ENCODE measurements around the gene RAVER2. TPM values are rescaled to one million over a fixed set of nuclear protein-coding genes. Genes with fewer than 3 reads are reported as not detected.

RAVER2 gene
- total RNA-seq, 1 experiment from 2014 or later = 20.3 TPM

DNA sequence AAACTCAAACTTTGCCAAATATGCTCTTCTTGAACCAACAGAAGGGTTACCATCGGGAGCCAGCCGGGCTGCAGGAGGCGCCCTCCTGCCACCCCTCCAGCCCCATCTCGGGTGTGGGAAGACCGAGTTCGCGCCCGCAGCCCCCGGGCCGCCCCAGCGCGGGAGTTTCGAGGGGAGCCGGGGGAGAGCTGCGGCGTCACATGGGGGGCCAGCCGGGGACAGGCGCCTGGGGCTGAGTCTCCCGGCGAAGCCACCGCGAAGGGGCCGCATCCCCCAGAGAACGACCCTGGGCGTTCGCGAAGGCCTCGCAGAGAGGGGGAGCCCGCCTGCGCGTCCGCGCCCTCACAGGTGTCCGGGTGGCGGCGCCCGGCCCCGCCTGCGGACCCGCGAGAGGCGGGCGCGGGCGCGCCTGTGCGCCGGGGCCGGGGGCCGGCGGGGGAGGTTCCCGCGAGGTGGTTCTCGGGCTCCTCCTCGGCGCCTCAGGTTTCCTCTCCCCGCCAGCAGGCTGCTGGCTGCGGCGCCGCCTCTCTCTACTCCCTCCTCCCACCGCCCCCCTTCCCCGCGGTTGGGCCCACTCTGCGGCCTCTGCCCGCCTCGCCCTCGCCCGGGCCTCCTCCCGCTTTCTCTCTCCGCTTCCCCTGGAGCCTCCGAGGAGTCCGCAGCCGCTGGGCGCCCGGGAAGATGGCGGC lies at the start of gene RAVER2 (continued):
- TF ChIP-seq SMAD3 (CRISPR knock-in tag; IDR thresholded peaks at IDR 0.05; ENCODE audit: borderline replicate concordance) = no peak
- TF ChIP-seq ZNF317 (CRISPR knock-in tag; IDR thresholded peaks at IDR 0.05; ENCODE audit: borderline replicate concordance, low read depth) = no peak
- no peak; the same call in 1 of the 2 replicates for TF ChIP-seq SP1 (CRISPR knock-in tag; conservative IDR thresholded peaks at IDR 0.05)
- TF ChIP-seq, protein P1, sequence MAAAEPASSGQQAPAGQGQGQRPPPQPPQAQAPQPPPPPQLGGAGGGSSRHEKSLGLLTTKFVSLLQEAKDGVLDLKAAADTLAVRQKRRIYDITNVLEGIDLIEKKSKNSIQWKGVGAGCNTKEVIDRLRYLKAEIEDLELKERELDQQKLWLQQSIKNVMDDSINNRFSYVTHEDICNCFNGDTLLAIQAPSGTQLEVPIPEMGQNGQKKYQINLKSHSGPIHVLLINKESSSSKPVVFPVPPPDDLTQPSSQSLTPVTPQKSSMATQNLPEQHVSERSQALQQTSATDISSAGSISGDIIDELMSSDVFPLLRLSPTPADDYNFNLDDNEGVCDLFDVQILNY (CRISPR knock-in tag; IDR thresholded peaks at IDR 0.05) = peak; percentile 73; the same call in 1 of the 2 replicates

DNA sequence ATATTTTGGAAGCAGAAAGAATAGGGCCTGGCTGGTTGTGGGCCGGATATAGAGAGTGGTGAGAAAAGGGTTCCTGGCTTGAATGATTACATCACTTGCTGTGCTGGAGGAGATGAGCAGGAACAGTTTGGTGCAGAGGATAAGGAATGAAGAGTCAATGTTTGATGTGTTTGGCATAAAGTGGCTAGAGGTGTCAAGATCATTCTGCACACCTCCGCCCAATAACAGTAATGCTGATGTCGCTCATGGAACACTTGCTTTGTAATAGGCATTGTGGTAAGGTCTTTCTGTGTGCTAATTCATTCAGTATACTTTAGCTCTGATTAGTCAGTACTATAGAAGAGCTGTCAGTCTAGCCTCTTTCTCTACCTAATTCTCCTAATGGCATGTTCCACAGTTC lies 48.0 kb upstream of the RAVER2 start:
- Mint-ChIP-seq H3K27ac (no peak overlapping the region), H3K27me3 (ENCODE audit: low read depth) (no peaks in the 10 kb centered on the region; the same call in 1 of the 2 replicates)
- CTCF ChIA-PET = interaction anchor here (0.8 kb wide), 1 partner anchor 445 kb away, joined by 3 read pairs; no protein-coding TSS in a partner anchor

DNA sequence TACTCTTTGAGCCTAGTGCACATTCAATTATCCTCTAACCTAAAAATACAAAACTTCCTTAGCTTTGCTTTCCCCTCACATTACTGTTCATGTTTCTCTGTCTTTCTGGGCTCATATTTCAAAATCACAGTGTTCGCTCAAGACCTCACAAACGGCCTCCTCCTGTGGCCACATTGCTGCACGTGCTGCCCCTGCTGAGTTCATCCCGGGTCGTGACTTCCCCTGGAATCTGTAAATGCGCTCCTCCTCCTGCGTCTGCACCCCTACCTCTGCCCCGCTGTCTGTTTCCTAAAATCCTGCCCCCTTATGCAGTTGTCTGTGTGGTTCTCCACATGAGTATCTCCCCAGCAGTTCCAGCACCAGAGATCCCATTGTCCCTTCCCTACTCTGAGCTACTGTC lies 45.5 kb upstream of the RAVER2 start:
- Mint-ChIP-seq H3K27me3 (ENCODE audit: low read depth) (no peaks in the 10 kb centered on the region; the same call in 1 of the 2 replicates), H3K4me3 (no peak overlapping the region), H3K9me3 (peaks cover 6% of the 10 kb centered on the region), H3K4me1 (peaks cover 11% of the 10 kb centered on the region), H3K27ac (no peak overlapping the region), H3K36me3 (no peaks in the 10 kb centered on the region)
- POLR2A ChIA-PET = interaction anchor here (0.7 kb wide), 1 partner anchor 125 kb away, joined by 4 read pairs; no protein-coding TSS in a partner anchor
- CTCF ChIA-PET = no interaction called here
- DNase-seq (ENCODE audit: low spot score) (no peak), ATAC-seq (peak; percentile 55)
- TF ChIP-seq, protein P2, sequence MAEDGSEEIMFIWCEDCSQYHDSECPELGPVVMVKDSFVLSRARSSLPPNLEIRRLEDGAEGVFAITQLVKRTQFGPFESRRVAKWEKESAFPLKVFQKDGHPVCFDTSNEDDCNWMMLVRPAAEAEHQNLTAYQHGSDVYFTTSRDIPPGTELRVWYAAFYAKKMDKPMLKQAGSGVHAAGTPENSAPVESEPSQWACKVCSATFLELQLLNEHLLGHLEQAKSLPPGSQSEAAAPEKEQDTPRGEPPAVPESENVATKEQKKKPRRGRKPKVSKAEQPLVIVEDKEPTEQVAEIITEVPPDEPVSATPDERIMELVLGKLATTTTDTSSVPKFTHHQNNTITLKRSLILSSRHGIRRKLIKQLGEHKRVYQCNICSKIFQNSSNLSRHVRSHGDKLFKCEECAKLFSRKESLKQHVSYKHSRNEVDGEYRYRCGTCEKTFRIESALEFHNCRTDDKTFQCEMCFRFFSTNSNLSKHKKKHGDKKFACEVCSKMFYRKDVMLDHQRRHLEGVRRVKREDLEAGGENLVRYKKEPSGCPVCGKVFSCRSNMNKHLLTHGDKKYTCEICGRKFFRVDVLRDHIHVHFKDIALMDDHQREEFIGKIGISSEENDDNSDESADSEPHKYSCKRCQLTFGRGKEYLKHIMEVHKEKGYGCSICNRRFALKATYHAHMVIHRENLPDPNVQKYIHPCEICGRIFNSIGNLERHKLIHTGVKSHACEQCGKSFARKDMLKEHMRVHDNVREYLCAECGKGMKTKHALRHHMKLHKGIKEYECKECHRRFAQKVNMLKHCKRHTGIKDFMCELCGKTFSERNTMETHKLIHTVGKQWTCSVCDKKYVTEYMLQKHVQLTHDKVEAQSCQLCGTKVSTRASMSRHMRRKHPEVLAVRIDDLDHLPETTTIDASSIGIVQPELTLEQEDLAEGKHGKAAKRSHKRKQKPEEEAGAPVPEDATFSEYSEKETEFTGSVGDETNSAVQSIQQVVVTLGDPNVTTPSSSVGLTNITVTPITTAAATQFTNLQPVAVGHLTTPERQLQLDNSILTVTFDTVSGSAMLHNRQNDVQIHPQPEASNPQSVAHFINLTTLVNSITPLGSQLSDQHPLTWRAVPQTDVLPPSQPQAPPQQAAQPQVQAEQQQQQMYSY (CRISPR knock-in tag; IDR thresholded peaks at IDR 0.05) = no peak

More for the DNA sequence above, 48.0 kb upstream of the RAVER2 start:
- Mint-ChIP-seq H3K4me1 (peaks cover 11% of the 10 kb centered on the region), H3K4me3 (no peak overlapping the region), H3K36me3 (peaks cover 6% of the 10 kb centered on the region), H3K9me3 (no peaks in the 10 kb centered on the region)
- POLR2A ChIA-PET = no interaction called here
- ATAC-seq = no peak
- TF ChIP-seq ZBTB21 (CRISPR knock-in tag; IDR thresholded peaks at IDR 0.05; ENCODE audit: borderline replicate concordance) (no peak), CREB1 (CRISPR knock-in tag; IDR thresholded peaks at IDR 0.05) (no peak)
- TF ChIP-seq, protein P3, sequence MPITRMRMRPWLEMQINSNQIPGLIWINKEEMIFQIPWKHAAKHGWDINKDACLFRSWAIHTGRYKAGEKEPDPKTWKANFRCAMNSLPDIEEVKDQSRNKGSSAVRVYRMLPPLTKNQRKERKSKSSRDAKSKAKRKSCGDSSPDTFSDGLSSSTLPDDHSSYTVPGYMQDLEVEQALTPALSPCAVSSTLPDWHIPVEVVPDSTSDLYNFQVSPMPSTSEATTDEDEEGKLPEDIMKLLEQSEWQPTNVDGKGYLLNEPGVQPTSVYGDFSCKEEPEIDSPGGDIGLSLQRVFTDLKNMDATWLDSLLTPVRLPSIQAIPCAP (CRISPR knock-in tag; IDR thresholded peaks at IDR 0.05) = no peak
- DNase-seq (ENCODE audit: low spot score) = no peak

DNA sequence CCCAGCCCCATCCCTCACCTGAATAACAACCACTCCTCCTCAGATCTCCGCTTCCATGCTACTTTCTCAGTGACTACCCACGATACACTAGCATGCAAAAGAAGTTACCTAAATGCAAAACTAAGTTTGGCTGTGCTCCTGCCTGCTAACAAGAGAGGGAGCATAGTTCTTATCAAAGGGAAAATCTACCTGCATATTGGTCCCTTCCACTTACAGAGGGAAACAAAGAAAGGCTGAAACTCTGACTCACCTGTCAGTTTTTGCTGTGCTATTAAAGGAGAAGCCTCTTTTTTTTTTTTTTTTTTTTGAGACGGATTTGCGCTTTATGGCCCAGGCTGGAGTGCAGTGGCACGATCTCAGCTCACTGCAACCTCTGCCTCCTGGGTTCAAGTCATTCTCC lies 43.8 kb upstream of the RAVER2 start:
- peak; percentile 29; the same call in 1 of the 2 replicates for ATAC-seq
- no peaks in the 10 kb centered on the region for H3K36me3 Mint-ChIP-seq
- TF ChIP-seq ETV6 (CRISPR knock-in tag; IDR thresholded peaks at IDR 0.05) (no peak), PRRX2 (CRISPR knock-in tag; IDR thresholded peaks at IDR 0.05) (no peak), ZNF138 (CRISPR knock-in tag; conservative IDR thresholded peaks at IDR 0.05) (no peak), ELF4 (CRISPR knock-in tag; IDR thresholded peaks at IDR 0.05; ENCODE audit: low read depth) (no peak), CBFB (CRISPR knock-in tag; IDR thresholded peaks at IDR 0.05; ENCODE audit: low read depth) (no peak), GTF2I (CRISPR knock-in tag; conservative IDR thresholded peaks at IDR 0.05) (no peak), FOXK1 (CRISPR knock-in tag; IDR thresholded peaks at IDR 0.05) (no peak)
- TF ChIP-seq, protein P4, sequence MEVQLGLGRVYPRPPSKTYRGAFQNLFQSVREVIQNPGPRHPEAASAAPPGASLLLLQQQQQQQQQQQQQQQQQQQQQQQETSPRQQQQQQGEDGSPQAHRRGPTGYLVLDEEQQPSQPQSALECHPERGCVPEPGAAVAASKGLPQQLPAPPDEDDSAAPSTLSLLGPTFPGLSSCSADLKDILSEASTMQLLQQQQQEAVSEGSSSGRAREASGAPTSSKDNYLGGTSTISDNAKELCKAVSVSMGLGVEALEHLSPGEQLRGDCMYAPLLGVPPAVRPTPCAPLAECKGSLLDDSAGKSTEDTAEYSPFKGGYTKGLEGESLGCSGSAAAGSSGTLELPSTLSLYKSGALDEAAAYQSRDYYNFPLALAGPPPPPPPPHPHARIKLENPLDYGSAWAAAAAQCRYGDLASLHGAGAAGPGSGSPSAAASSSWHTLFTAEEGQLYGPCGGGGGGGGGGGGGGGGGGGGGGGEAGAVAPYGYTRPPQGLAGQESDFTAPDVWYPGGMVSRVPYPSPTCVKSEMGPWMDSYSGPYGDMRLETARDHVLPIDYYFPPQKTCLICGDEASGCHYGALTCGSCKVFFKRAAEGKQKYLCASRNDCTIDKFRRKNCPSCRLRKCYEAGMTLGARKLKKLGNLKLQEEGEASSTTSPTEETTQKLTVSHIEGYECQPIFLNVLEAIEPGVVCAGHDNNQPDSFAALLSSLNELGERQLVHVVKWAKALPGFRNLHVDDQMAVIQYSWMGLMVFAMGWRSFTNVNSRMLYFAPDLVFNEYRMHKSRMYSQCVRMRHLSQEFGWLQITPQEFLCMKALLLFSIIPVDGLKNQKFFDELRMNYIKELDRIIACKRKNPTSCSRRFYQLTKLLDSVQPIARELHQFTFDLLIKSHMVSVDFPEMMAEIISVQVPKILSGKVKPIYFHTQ (CRISPR knock-in tag; IDR thresholded peaks at IDR 0.05) = no peak
- TF ChIP-seq, protein P5, sequence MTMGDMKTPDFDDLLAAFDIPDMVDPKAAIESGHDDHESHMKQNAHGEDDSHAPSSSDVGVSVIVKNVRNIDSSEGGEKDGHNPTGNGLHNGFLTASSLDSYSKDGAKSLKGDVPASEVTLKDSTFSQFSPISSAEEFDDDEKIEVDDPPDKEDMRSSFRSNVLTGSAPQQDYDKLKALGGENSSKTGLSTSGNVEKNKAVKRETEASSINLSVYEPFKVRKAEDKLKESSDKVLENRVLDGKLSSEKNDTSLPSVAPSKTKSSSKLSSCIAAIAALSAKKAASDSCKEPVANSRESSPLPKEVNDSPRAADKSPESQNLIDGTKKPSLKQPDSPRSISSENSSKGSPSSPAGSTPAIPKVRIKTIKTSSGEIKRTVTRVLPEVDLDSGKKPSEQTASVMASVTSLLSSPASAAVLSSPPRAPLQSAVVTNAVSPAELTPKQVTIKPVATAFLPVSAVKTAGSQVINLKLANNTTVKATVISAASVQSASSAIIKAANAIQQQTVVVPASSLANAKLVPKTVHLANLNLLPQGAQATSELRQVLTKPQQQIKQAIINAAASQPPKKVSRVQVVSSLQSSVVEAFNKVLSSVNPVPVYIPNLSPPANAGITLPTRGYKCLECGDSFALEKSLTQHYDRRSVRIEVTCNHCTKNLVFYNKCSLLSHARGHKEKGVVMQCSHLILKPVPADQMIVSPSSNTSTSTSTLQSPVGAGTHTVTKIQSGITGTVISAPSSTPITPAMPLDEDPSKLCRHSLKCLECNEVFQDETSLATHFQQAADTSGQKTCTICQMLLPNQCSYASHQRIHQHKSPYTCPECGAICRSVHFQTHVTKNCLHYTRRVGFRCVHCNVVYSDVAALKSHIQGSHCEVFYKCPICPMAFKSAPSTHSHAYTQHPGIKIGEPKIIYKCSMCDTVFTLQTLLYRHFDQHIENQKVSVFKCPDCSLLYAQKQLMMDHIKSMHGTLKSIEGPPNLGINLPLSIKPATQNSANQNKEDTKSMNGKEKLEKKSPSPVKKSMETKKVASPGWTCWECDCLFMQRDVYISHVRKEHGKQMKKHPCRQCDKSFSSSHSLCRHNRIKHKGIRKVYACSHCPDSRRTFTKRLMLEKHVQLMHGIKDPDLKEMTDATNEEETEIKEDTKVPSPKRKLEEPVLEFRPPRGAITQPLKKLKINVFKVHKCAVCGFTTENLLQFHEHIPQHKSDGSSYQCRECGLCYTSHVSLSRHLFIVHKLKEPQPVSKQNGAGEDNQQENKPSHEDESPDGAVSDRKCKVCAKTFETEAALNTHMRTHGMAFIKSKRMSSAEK (CRISPR knock-in tag; IDR thresholded peaks at IDR 0.05; ENCODE audit: borderline replicate concordance) = no peak
- peaks cover 11% of the 10 kb centered on the region for H3K4me1 Mint-ChIP-seq
- H3K9me3 Mint-ChIP-seq = peaks cover 6% of the 10 kb centered on the region
- H3K27me3 Mint-ChIP-seq (ENCODE audit: low read depth) = no peaks in the 10 kb centered on the region; the same call in 1 of the 2 replicates
- POLR2A ChIA-PET = interaction anchor here (0.6 kb wide), 1 partner anchor 443 kb away, joined by 4 read pairs; no protein-coding TSS in a partner anchor
- H3K27ac Mint-ChIP-seq = no peak overlapping the region
- no peak for DNase-seq (ENCODE audit: low spot score)
- H3K4me3 Mint-ChIP-seq = no peak overlapping the region
- CTCF ChIA-PET = no interaction called here
